Effector memory CD4-positive, alpha-beta T cell (primary cell): Measurements from ENCODE around the gene MYL6.

Source experiments
- DNase-seq, 3 donors: peaks; one replicate each; pipeline ENCODE4 v3.0.0-alpha.2; 2020
- H3K27ac ChIP-seq: 2 replicates; pipeline ENCODE4 v1.7.0; 2013; ENCODE audit warnings: mild to moderate bottlenecking, low read length, moderate library complexity; ENCODE audit not compliant: insufficient read depth, poor library complexity, severe bottlenecking
- H3K27me3 ChIP-seq: replicated peaks from 2 replicates; pipeline ENCODE4 v1.7.0; 2013; ENCODE audit warnings: mild to moderate bottlenecking, low read length; ENCODE audit not compliant: insufficient read depth, control insufficient read depth, poor library complexity, severe bottlenecking
- H3K36me3 ChIP-seq: 2 replicates; pipeline ENCODE4 v1.7.0; 2013; ENCODE audit warnings: mild to moderate bottlenecking, low read length, moderate library complexity; ENCODE audit not compliant: control insufficient read depth, insufficient read depth
- H3K4me1 ChIP-seq: 2 replicates; pipeline ENCODE4 v1.7.0; 2013; ENCODE audit warnings: low read length, mild to moderate bottlenecking; ENCODE audit not compliant: control insufficient read depth, insufficient read depth, poor library complexity, severe bottlenecking
- H3K4me3 ChIP-seq: 2 replicates; pipeline ENCODE4 v1.7.0; 2013; ENCODE audit warnings: low read length, low read depth, mild to moderate bottlenecking; ENCODE audit not compliant: insufficient read depth, poor library complexity, severe bottlenecking
- H3K9me3 ChIP-seq: 2 replicates; pipeline ENCODE4 v1.7.0; 2013; ENCODE audit warnings: mild to moderate bottlenecking, low read length, moderate library complexity; ENCODE audit not compliant: control insufficient read depth

The MYL6 gene

GRCh38 chr12:56146492-56147460 lies 11.4 kb upstream of the MYL6 start:
- Histone ChIP-seq H3K36me3 (peaks cover 35% of the 10 kb centered on the region), H3K27ac (no peak overlapping the region)

GRCh38 chr12:56150563-56150962 lies 7.6 kb upstream of the MYL6 start:
- Histone ChIP-seq H3K27ac (no peak overlapping the region), H3K36me3 (no peaks in the 10 kb centered on the region), H3K4me3 (no peak overlapping the region), H3K9me3 (no peaks in the 10 kb centered on the region), H3K4me1 (peaks cover 21% of the 10 kb centered on the region), H3K27me3 (no peaks in the 10 kb centered on the region)
- DNase-seq, result no peak

More at GRCh38 chr12:56146492-56147460, 11.4 kb upstream of the MYL6 start:
- no peak overlapping the region for H3K4me3 ChIP-seq
- no peaks in the 10 kb centered on the region for H3K27me3 ChIP-seq
- no peak for DNase-seq
- H3K4me1 ChIP-seq, result peaks cover 22% of the 10 kb centered on the region
- no peaks in the 10 kb centered on the region for H3K9me3 ChIP-seq

- Histone ChIP-seq H3K4me1 (peaks cover 21% of the 10 kb centered on the region), H3K36me3 (no peaks in the 10 kb centered on the region), H3K27ac (peak overlapping the region; percentile 88), H3K9me3 (no peaks in the 10 kb centered on the region), H3K27me3 (no peaks in the 10 kb centered on the region), H3K4me3 (peak overlapping the region; percentile 55)
- peak; percentile 26 to 52 (median 47) for DNase-seq
Observed at GRCh38 chr12:56151672-56152131, 6.5 kb upstream of the MYL6 start.

GRCh38 chr12:56152132-56152755 lies 5.9 kb upstream of the MYL6 start, which contains the start of gene MYL6B:
TSS of gene MYL6B (plus strand) at chr12:56152587. CDS start at chr12:56153919, 1,332 bp downstream.
- Histone ChIP-seq H3K9me3 (no peaks in the 10 kb centered on the region), H3K36me3 (no peaks in the 10 kb centered on the region), H3K27me3 (no peaks in the 10 kb centered on the region), H3K27ac (peak within 1 kb of the TSS; percentile 88), H3K4me1 (peaks cover 23% of the 10 kb centered on the region), H3K4me3 (peak within 1 kb of the TSS; percentile 55)
- peak; percentile 82 to 87 (median 85) for DNase-seq

- no peak for DNase-seq
- Histone ChIP-seq H3K4me1 (peaks cover 28% of the 10 kb centered on the region), H3K9me3 (no peaks in the 10 kb centered on the region), H3K27me3 (no peaks in the 10 kb centered on the region), H3K36me3 (no peaks in the 10 kb centered on the region), H3K4me3 (peak overlapping the region; percentile 55), H3K27ac (peak overlapping the region; percentile 88)
Observed at GRCh38 chr12:56152756-56153677, 5.1 kb upstream of the MYL6 start.

- H3K4me1 ChIP-seq, result peaks cover 28% of the 10 kb centered on the region
- no peak overlapping the region for H3K27ac ChIP-seq
- no peaks in the 10 kb centered on the region for H3K27me3 ChIP-seq
- DNase-seq, result no peak
- H3K9me3 ChIP-seq, result no peaks in the 10 kb centered on the region
- no peaks in the 10 kb centered on the region for H3K36me3 ChIP-seq
- no peak overlapping the region for H3K4me3 ChIP-seq
Observed at GRCh38 chr12:56153678-56154065, 4.5 kb upstream of the MYL6 start.

GRCh38 chr12:56154246-56154771 lies 3.9 kb upstream of the MYL6 start:
- DNase-seq, result no peak
- H3K9me3 ChIP-seq, result no peaks in the 10 kb centered on the region
- no peaks in the 10 kb centered on the region for H3K27me3 ChIP-seq
- H3K4me1 ChIP-seq, result peaks cover 32% of the 10 kb centered on the region
- H3K36me3 ChIP-seq, result no peaks in the 10 kb centered on the region
- no peak overlapping the region for H3K4me3 ChIP-seq
- no peak overlapping the region for H3K27ac ChIP-seq

- no peak for DNase-seq
- H3K4me3 ChIP-seq, result no peak overlapping the region
- no peak overlapping the region for H3K27ac ChIP-seq
- peaks cover 37% of the 10 kb centered on the region for H3K4me1 ChIP-seq
- no peaks in the 10 kb centered on the region for H3K36me3 ChIP-seq
- H3K9me3 ChIP-seq, result no peaks in the 10 kb centered on the region
- no peaks in the 10 kb centered on the region for H3K27me3 ChIP-seq
Observed at GRCh38 chr12:56154818-56155217, 3.3 kb upstream of the MYL6 start.

- DNase-seq, result no peak
Observed at GRCh38 chr12:56155256-56155845, 2.8 kb upstream of the MYL6 start.

More at GRCh38 chr12:56155256-56155845, 2.8 kb upstream of the MYL6 start:
- H3K36me3 ChIP-seq, result no peaks in the 10 kb centered on the region
- H3K9me3 ChIP-seq, result no peaks in the 10 kb centered on the region
- no peaks in the 10 kb centered on the region for H3K27me3 ChIP-seq
- H3K4me3 ChIP-seq, result no peak overlapping the region
- no peak overlapping the region for H3K27ac ChIP-seq
- H3K4me1 ChIP-seq, result peaks cover 42% of the 10 kb centered on the region
